ENCODE measurements around the gene ZNF469.
"Not testable (repeated sequence)": the region's sequence is repeated elsewhere in the genome, so short reads cannot be mapped to it uniquely, and the experiment has no call there.

Gene ZNF469

GRCh38 chr16:88359008-88359407 lies 23.8 kb upstream of the ZNF469 start:
- DNase-seq, result no peak

- not testable (repeated sequence) for DNase-seq
Measured at GRCh38 chr16:88360401-88360800, 22.4 kb upstream of the ZNF469 start.

GRCh38 chr16:88360999-88361398 lies 21.8 kb upstream of the ZNF469 start:
- no peak for DNase-seq

- no peak for DNase-seq
Measured at GRCh38 chr16:88361775-88362174, 21.0 kb upstream of the ZNF469 start.

GRCh38 chr16:88363239-88363891 lies 19.4 kb upstream of the ZNF469 start:
- DNase-seq, result no peak

GRCh38 chr16:88365244-88365865 lies 17.4 kb upstream of the ZNF469 start:
- no peak for DNase-seq

GRCh38 chr16:88366032-88366703 lies 16.6 kb upstream of the ZNF469 start:
- DNase-seq, result no peak

GRCh38 chr16:88366704-88367047 lies 16.1 kb upstream of the ZNF469 start:
- no peak for DNase-seq

GRCh38 chr16:88367560-88367959 lies 15.2 kb upstream of the ZNF469 start:
- DNase-seq, result no peak

GRCh38 chr16:88368036-88368435 lies 14.7 kb upstream of the ZNF469 start:
- DNase-seq, result no peak

GRCh38 chr16:88368994-88369393 lies 13.8 kb upstream of the ZNF469 start:
- DNase-seq, result no peak

GRCh38 chr16:88369447-88370008 lies 13.2 kb upstream of the ZNF469 start:
- no peak for DNase-seq

GRCh38 chr16:88370365-88370764 lies 12.4 kb upstream of the ZNF469 start:
- no peak for DNase-seq

GRCh38 chr16:88372522-88372921 lies 10.2 kb upstream of the ZNF469 start:
- DNase-seq, result no peak

GRCh38 chr16:88373211-88373610 lies 9.5 kb upstream of the ZNF469 start:
- DNase-seq, result no peak

- DNase-seq, result no peak
Measured at GRCh38 chr16:88373927-88374492, 8.7 kb upstream of the ZNF469 start.

- no peak for DNase-seq
Measured at GRCh38 chr16:88374736-88375135, 8.0 kb upstream of the ZNF469 start.

GRCh38 chr16:88375236-88375975 lies 7.4 kb upstream of the ZNF469 start:
- no peak for DNase-seq

GRCh38 chr16:88375996-88376834 lies 6.5 kb upstream of the ZNF469 start:
- DNase-seq, result no peak

- no peak for DNase-seq
Measured at GRCh38 chr16:88376835-88377726, 5.7 kb upstream of the ZNF469 start.

- DNase-seq, result no peak
Measured at GRCh38 chr16:88377961-88378360, 4.8 kb upstream of the ZNF469 start.
